OCI-LY7 (cell line): Measurements from ENCODE around the gene PRKN.

Experiments
- EZH2phosphoT487 ChIP-seq: fragments of 200-600 bp; sonication (generic); IDR thresholded peaks from 2 replicates; pipeline ENCODE4 v1.6.1; 2018; ENCODE audit warnings: low read depth, borderline replicate concordance, mild to moderate bottlenecking, mixed run types, antibody characterized with exemption, low read length, moderate library complexity, mixed read lengths
- TF ChIP-seq, protein P1 (sequence below): fragments of 200-600 bp; sonication (generic); conservative IDR thresholded peaks from 2 replicates; pipeline ENCODE4 v1.5.1; 2014; ENCODE audit warnings: mild to moderate bottlenecking, antibody characterized with exemption, low read length, moderate library complexity, mixed read lengths

DNA sequence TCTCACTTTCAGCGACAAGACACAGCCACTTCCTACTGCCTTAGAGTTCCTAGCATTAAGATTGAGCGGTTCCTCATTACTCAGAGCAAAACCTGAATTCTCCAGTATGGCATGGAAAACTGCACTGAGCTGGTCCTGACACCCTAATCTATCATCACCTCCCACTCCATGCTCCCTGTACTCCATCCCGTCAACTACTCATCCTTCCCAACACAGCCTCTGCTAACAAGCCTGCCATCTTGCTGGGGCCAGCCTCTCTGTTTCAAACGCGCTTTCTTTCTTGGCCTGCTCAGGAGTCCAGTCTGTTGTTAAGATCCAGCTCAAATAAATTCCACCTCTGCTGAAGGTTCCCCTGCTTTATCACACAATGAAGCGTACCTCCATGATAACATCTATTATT is 12.0 kb downstream of the PRKN start:
- TF ChIP-seq, protein P1, sequence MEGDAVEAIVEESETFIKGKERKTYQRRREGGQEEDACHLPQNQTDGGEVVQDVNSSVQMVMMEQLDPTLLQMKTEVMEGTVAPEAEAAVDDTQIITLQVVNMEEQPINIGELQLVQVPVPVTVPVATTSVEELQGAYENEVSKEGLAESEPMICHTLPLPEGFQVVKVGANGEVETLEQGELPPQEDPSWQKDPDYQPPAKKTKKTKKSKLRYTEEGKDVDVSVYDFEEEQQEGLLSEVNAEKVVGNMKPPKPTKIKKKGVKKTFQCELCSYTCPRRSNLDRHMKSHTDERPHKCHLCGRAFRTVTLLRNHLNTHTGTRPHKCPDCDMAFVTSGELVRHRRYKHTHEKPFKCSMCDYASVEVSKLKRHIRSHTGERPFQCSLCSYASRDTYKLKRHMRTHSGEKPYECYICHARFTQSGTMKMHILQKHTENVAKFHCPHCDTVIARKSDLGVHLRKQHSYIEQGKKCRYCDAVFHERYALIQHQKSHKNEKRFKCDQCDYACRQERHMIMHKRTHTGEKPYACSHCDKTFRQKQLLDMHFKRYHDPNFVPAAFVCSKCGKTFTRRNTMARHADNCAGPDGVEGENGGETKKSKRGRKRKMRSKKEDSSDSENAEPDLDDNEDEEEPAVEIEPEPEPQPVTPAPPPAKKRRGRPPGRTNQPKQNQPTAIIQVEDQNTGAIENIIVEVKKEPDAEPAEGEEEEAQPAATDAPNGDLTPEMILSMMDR, result no peak
- TF ChIP-seq EZH2phosphoT487, result no peak
